Activated T-cell treated with anti-CD3 and anti-CD28 coated beads, Interleukin-2, amount 50 U/mL, for 4 hours (primary cell): Measurements from ENCODE around the gene MGRN1. TPM values are rescaled to one million over a fixed set of nuclear protein-coding genes. Genes with fewer than 3 reads are reported as not detected.
A peak's percentile ranks its signal among the peaks of the same experiment; 100 is the strongest.

ENCODE experiments used
- ATAC-seq, 2 donors: fragments of 200-7000 bp; cut with Tn5 transposase; one replicate each; pipeline ENCODE4 v1.10.0; 2021
- DNase-seq: peaks from one replicate; pipeline ENCODE4 v3.0.0-alpha.2; 2020
- H3K27me3 Mint-ChIP-seq: one replicate; pipeline ENCODE4 v1.8.0; 2021; ENCODE audit warnings: low read depth, mixed read lengths
- H3K36me3 Mint-ChIP-seq: one replicate; pipeline ENCODE4 v1.8.0; 2022; ENCODE audit warnings: mixed read lengths; ENCODE audit not compliant: insufficient read depth
- H3K4me1 Mint-ChIP-seq: one replicate; pipeline ENCODE4 v1.8.0; 2021; ENCODE audit warnings: low read depth, mixed read lengths
- H3K4me3 Mint-ChIP-seq: one replicate; pipeline ENCODE4 v1.8.0; 2021; ENCODE audit warnings: mild to moderate bottlenecking, moderate library complexity, mixed read lengths
- H3K9me3 Mint-ChIP-seq: one replicate; pipeline ENCODE4 v1.8.0; 2021; ENCODE audit warnings: mixed read lengths
- total RNA-seq, 3 donors: library from RNA; stranded (reverse); gene quantifications; one replicate each; pipeline ENCODE4 v1.2.1, GENCODE V29; 2021

The MGRN1 gene
- total RNA-seq, 3 donors from 2014 or later, result 56.5 to 60.5 (median 58.0) TPM

- ATAC-seq, result peak; percentile 44 to 46
- Mint-ChIP-seq H3K36me3 (peaks cover 1% of the 10 kb centered on the region), H3K4me3 (peak overlapping the region; percentile 81), H3K27me3 (no peaks in the 10 kb centered on the region), H3K9me3 (no peaks in the 10 kb centered on the region), H3K4me1 (peaks cover 13% of the 10 kb centered on the region)
- peak; percentile 38 for DNase-seq
Measured at GRCh38 chr16:4693956-4694641, 69.5 kb downstream of the MGRN1 start.

GRCh38 chr16:4694642-4695451 is 70.2 kb downstream of the MGRN1 start:
- Mint-ChIP-seq H3K27me3 (no peaks in the 10 kb centered on the region), H3K4me3 (peak overlapping the region; percentile 81), H3K9me3 (no peaks in the 10 kb centered on the region), H3K36me3 (peaks cover 1% of the 10 kb centered on the region), H3K4me1 (peaks cover 13% of the 10 kb centered on the region)
- no peak for DNase-seq
- ATAC-seq, result no peak

- peaks cover 13% of the 10 kb centered on the region for H3K4me1 Mint-ChIP-seq
- H3K36me3 Mint-ChIP-seq, result peaks cover 1% of the 10 kb centered on the region
- H3K27me3 Mint-ChIP-seq, result no peaks in the 10 kb centered on the region
- DNase-seq (no peak), ATAC-seq (no peak)
- peak overlapping the region; percentile 81 for H3K4me3 Mint-ChIP-seq
- no peaks in the 10 kb centered on the region for H3K9me3 Mint-ChIP-seq
Measured at GRCh38 chr16:4695473-4696171, 71.0 kb downstream of the MGRN1 start.

- Mint-ChIP-seq H3K36me3 (peaks cover 1% of the 10 kb centered on the region), H3K4me3 (peak overlapping the region; percentile 81), H3K27me3 (no peaks in the 10 kb centered on the region), H3K4me1 (peaks cover 13% of the 10 kb centered on the region), H3K9me3 (no peaks in the 10 kb centered on the region)
- ATAC-seq, result no peak
- DNase-seq, result no peak
Measured at GRCh38 chr16:4696172-4696904, 71.7 kb downstream of the MGRN1 start.

- Mint-ChIP-seq H3K27me3 (no peaks in the 10 kb centered on the region), H3K36me3 (peaks cover 1% of the 10 kb centered on the region), H3K4me1 (peaks cover 13% of the 10 kb centered on the region), H3K9me3 (no peaks in the 10 kb centered on the region), H3K4me3 (no peak overlapping the region)
- no peak for DNase-seq
- no peak for ATAC-seq
Measured at GRCh38 chr16:4696905-4697847, 72.5 kb downstream of the MGRN1 start.

GRCh38 chr16:4697848-4698291 is 73.2 kb downstream of the MGRN1 start:
- no peaks in the 10 kb centered on the region for H3K27me3 Mint-ChIP-seq
- ATAC-seq (no peak), DNase-seq (no peak)
- H3K4me3 Mint-ChIP-seq, result no peak overlapping the region
- H3K9me3 Mint-ChIP-seq, result no peaks in the 10 kb centered on the region
- peaks cover 3% of the 10 kb centered on the region for H3K36me3 Mint-ChIP-seq
- peaks cover 7% of the 10 kb centered on the region for H3K4me1 Mint-ChIP-seq

GRCh38 chr16:4698321-4699045 is 73.9 kb downstream of the MGRN1 start:
- peaks cover 7% of the 10 kb centered on the region for H3K4me1 Mint-ChIP-seq
- ATAC-seq (no peak), DNase-seq (no peak)
- no peaks in the 10 kb centered on the region for H3K9me3 Mint-ChIP-seq
- H3K4me3 Mint-ChIP-seq, result no peak overlapping the region
- H3K27me3 Mint-ChIP-seq, result no peaks in the 10 kb centered on the region
- H3K36me3 Mint-ChIP-seq, result peaks cover 3% of the 10 kb centered on the region

- Mint-ChIP-seq H3K4me3 (no peak overlapping the region), H3K36me3 (peaks cover 3% of the 10 kb centered on the region), H3K27me3 (no peaks in the 10 kb centered on the region), H3K4me1 (peaks cover 7% of the 10 kb centered on the region), H3K9me3 (no peaks in the 10 kb centered on the region)
- DNase-seq (no peak), ATAC-seq (no peak)
Measured at GRCh38 chr16:4699046-4699556, 74.5 kb downstream of the MGRN1 start.

- Mint-ChIP-seq H3K4me3 (no peak overlapping the region), H3K27me3 (no peaks in the 10 kb centered on the region), H3K36me3 (peaks cover 3% of the 10 kb centered on the region), H3K9me3 (no peaks in the 10 kb centered on the region), H3K4me1 (peaks cover 2% of the 10 kb centered on the region)
- ATAC-seq (peak; percentile 51 to 74), DNase-seq (no peak)
Measured at GRCh38 chr16:4700380-4700996, 75.9 kb downstream of the MGRN1 start.

- no peaks in the 10 kb centered on the region for H3K4me1 Mint-ChIP-seq
- no peak for DNase-seq
- no peak overlapping the region for H3K4me3 Mint-ChIP-seq
- no peaks in the 10 kb centered on the region for H3K9me3 Mint-ChIP-seq
- no peak for ATAC-seq
- no peaks in the 10 kb centered on the region for H3K27me3 Mint-ChIP-seq
- H3K36me3 Mint-ChIP-seq, result peaks cover 3% of the 10 kb centered on the region
Measured at GRCh38 chr16:4700997-4701743, 76.5 kb downstream of the MGRN1 start.

- peaks cover 7% of the 10 kb centered on the region for H3K36me3 Mint-ChIP-seq
- H3K4me1 Mint-ChIP-seq, result no peaks in the 10 kb centered on the region
- H3K27me3 Mint-ChIP-seq, result no peaks in the 10 kb centered on the region
- DNase-seq (no peak), ATAC-seq (no peak)
- no peaks in the 10 kb centered on the region for H3K9me3 Mint-ChIP-seq
- H3K4me3 Mint-ChIP-seq, result no peak overlapping the region
Measured at GRCh38 chr16:4701791-4702465, 77.3 kb downstream of the MGRN1 start.
